ENCODE data around the gene SNTG2. TPM values are rescaled to one million over a fixed set of nuclear protein-coding genes. Genes with fewer than 3 reads are reported as not detected.

Gene SNTG2
- total RNA-seq, 4 donors from 2014 or later, result 1.9 to 14.0 (median 6.7) TPM

- DNase-seq (ENCODE audit: low spot score) (no peak), ATAC-seq (ENCODE audit: low FRiP score) (no peak)
- no peak for TF ChIP-seq CTCF (IDR thresholded peaks at IDR 0.05)
Measured at GRCh38 chr2:1309507-1309906, 358.9 kb downstream of the SNTG2 start.

- DNase-seq (ENCODE audit: low spot score) (no peak), ATAC-seq (ENCODE audit: low FRiP score) (no peak)
- TF ChIP-seq CTCF (IDR thresholded peaks at IDR 0.05), result no peak
Measured at GRCh38 chr2:1310202-1310601, 359.6 kb downstream of the SNTG2 start.

- ATAC-seq (ENCODE audit: low FRiP score) (no peak), DNase-seq (ENCODE audit: low spot score) (no peak)
- no peak for TF ChIP-seq CTCF (IDR thresholded peaks at IDR 0.05)
Measured at GRCh38 chr2:1310866-1311265, 360.2 kb downstream of the SNTG2 start.

GRCh38 chr2:1313240-1313924 lies 362.7 kb downstream of the SNTG2 start:
- ATAC-seq (ENCODE audit: low FRiP score) (no peak), DNase-seq (ENCODE audit: low spot score) (no peak)
- TF ChIP-seq CTCF (IDR thresholded peaks at IDR 0.05), result no peak

GRCh38 chr2:1314254-1314653 lies 363.6 kb downstream of the SNTG2 start:
- ATAC-seq (ENCODE audit: low FRiP score) (no peak), DNase-seq (ENCODE audit: low spot score) (no peak)
- TF ChIP-seq CTCF (IDR thresholded peaks at IDR 0.05), result no peak

- no peak for TF ChIP-seq CTCF (IDR thresholded peaks at IDR 0.05)
- ATAC-seq (ENCODE audit: low FRiP score) (no peak), DNase-seq (ENCODE audit: low spot score) (no peak)
Measured at GRCh38 chr2:1318366-1319009, 367.8 kb downstream of the SNTG2 start.

GRCh38 chr2:1319393-1319792 lies 368.7 kb downstream of the SNTG2 start:
- no peak for DNase-seq (ENCODE audit: low spot score)
- TF ChIP-seq CTCF (IDR thresholded peaks at IDR 0.05), result no peak
- ATAC-seq (ENCODE audit: low FRiP score), result no peak

All from omental fat pad (tissue), 4 donors.